NCI-H1694 (cell line): ENCODE data around the gene TALDO1.

Experiments
- DNase-seq: peaks from one replicate; lab custom pipeline; 2025; lab: John Stamatoyannopoulos, UW

TALDO1 gene

GRCh38 chr11:747158-748006, at the start of gene TALDO1:
Gene TALDO1 (plus strand): TSS chr11:747464. CDS start chr11:747482, 18 bp downstream.
- peak; percentile 45 for DNase-seq

DNA sequence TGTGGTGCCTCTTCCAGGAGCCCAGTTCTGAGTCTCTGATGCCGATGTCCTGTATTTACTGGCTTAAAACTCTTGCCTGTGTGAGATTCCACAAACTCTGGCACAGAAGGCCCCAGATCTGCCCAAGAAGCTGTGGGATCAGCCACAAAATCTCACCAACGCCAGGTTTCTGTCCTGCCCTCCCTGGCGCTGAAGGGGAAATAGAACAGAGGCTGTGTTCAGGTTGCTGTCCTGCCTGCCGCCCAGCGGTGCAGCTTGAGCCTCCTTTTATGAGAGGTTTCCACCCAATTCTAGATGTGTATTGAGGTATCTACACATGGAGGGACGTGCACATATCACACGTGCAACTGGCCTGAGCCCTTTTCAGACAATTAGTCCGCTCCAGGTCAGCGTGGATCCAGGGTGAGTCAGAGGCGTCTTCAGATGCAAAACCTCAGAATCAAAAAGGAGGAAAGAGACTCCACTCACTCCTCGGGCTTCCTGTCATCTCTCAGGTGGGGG, 49.4 kb upstream of the TALDO1 start:
- no peak for DNase-seq

DNA sequence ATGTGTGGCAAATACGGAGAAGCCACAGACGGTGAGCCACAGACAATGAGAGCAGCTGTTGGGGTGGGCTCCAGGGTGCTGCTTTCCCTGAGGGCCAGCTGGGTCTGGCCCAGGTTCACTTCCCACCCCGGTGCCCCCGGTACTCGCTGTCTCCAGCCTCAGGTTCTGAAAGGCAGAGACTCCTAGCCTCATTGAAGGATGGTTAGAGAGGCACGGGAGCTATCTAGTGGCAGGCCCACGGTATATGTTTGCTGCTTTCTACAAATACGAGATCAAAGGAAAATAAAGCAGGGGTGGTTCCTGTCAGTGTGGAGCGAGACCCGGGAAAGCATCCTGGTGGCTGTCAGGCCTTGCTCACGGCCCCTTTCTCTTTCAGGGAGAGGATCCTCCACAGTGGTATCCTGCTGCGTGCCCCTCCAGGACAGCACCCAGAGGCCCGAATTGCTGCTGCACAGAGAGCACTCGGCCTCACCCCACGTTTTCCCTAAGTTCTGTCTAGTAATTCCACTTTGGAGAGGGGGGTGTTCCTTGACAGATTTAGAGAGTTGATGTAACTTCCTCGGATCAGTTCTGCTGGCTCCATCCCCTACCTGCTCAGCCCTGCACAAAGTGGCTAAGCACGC, 48.7 kb upstream of the TALDO1 start:
- DNase-seq = no peak

DNA sequence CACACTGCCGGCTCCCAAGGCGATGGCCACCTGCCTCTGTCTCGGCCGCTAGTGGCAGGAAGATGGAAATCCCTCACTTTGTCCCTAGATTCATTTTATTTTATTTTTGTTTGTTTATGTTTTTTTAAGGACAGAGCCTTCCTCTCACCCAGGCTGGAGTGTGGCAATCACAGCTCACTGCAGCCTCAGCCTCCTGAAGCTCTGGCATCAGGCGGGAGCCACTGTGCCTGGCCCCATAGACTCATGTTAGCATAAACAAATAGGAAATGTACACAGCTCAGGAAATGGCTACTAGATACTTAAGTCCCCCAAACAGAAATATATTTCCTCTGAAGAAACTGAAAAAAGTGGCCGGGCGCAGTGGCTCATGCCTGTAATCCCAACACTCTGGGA, 48.2 kb upstream of the TALDO1 start:
- no peak for DNase-seq

- DNase-seq = no peak
Observed at GRCh38 chr11:699753-700152, 47.5 kb upstream of the TALDO1 start.

GRCh38 chr11:701741-702461, 45.4 kb upstream of the TALDO1 start:
- no peak for DNase-seq

- no peak for DNase-seq
Observed at GRCh38 chr11:702462-703461, 44.5 kb upstream of the TALDO1 start.

DNA sequence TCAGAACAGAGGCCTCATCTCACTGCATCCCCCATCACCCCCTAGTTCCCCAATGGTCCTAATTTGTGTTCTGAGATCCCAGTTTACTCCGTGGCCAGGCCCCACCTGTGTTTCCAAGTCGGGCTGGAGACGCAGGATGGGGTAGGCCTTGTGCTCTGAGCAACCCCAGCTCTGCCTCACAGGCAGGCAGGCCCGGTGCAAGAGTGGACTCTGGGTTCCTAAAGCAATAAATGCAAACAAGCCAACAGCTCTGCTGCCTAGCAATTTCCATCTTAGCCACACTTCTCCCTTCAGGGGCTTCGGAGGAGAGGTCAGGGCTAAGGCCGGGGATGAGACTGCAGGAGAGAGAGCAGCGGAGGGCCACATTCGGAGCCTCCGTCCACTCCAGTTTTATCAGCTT, 43.8 kb upstream of the TALDO1 start:
- DNase-seq = no peak

GRCh38 chr11:704228-704674, 43.0 kb upstream of the TALDO1 start:
- DNase-seq = no peak

DNA sequence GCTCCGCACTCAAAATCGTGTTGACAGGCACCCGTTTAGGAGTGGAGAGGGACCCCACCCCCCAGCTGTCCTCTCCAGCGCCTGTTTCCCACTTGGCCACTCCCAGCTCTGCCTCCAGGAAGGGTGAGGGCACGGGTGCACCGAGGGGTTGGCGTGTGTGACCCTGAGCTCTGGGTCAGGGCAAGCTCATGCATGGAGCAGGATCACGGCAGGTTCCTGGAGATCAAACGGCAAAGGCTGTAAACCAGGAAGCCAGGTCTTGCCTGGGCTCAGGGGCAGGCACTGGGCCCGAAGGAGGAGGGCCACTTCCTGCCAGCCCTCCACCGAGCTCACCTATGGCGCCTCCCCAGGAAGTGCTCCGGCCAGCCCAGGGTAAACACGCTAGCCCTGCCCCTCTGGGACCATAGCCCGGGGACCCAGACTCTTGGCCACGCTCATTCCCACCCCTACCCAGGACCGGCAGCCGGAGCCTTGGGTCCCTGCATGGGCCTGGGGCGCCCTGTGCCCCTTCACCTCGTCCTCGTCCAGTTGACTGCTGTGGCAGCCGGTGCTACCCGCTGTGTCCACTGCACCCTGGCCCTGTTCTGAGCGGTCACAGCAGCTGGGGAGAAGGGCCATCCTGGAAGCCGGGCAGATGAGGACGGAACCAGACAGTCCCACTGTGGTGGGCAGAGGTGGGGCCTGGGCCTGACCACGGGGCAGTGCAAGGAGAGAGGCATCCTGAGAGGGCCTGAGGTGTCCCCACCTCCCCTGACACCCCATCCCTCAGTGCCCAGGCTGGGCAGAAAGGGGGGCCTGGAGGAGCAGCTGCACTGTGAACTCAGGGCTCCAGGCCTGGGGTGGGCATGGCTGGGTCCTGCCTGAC, 42.3 kb upstream of the TALDO1 start:
- DNase-seq = no peak

DNA sequence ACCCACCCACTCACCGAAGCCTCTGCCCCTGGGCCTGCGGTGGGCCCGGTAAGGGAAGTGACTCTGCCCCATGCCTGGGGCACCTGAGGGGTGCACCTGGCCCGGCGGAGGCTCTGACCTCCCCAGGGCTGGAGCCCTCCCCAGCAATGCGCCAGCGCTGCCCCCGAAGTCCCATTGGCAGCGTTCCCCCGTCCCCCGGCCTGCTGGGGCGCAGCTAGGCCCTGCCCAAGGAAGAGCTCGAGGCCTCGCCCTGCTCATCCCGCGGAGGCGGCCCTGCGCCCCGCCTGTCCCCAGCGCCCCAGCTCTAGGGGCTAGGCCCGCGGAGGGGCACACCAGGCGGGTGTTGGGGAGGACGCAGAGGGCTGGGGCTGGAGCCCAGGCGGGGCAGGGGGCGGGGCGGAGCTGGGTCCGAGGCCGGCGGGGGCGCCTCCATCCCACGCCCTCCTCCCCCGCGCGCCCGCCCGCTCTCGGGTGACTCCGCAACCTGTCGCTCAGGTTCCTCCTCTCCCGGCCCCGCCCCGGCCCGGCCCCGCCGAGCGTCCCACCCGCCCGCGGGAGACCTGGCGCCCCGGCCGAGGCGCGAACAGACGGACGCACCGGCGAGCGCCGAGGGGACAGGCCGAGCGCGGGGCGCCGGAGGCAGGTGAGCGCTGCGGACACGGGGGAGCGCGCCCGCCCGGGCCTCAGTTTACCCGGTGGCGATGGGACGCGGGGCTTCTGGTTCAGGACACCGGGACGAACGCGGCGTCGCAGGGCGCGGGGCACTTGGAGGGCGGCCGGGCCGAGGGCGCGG, 41.4 kb upstream of the TALDO1 start, which contains the start of gene EPS8L2:
Gene EPS8L2, plus strand, starts transcription at position 586 of the 793 bp plus-strand sequence. CDS start 3,177 bp downstream, outside the sequence.
- DNase-seq = no peak

DNA sequence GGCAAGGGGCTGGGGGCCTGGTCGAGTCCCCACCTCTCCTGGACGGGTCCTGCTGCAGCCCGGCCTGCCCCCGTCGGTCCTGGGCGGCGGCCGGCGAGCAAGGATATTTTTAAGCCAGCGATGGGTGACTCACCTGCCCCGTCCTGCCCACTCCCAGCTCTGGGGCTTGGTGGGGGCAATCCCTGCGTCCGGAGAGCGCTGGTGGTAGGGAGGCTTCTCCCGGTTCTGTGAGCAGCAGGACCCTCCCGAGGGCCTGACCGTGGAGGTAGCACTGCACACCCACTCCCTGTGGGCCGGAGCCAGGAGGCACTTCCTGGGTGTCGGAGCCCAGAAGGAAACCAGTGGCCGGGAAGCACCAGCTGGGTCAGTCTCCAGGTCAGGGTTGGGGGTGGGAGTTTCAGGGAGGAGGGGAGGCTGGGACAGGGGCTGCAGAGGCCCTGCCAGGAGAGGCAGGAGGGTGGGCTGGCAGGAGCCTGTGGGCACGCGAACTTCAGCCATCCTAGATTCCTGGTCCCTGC, 40.8 kb upstream of the TALDO1 start:
- DNase-seq = no peak

GRCh38 chr11:706957-707816, 40.1 kb upstream of the TALDO1 start:
- no peak for DNase-seq

DNA sequence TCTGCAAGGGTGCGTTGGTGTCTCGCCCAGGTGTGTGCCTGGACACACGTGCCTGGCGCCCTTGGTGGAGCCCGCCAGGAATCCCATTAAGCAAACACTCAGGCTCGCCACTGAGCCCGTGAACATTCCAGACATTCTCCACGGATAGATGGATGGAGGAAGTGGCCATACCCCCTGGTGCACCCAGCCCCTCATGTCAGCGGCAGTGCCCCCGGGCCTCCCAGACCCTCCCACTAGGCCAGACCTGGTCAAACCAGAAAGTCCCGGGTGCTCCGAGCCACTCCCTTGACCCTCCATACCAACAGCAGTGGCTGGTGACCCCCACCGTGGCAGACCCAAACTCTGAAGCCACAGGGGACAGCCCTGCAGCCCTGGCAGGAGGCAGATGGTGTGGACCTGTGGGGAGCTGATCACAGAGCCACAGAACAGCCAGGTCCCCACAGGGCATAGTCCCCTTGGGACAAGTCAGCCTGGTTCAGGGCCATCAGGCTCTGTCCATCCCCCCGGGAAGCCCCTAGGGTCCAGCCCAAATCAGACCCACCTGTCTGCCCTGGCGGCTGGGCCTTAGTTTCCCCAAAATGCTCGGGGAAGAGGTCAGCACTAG, 39.3 kb upstream of the TALDO1 start:
- no peak for DNase-seq

GRCh38 chr11:708511-708910, 38.8 kb upstream of the TALDO1 start:
- no peak for DNase-seq

DNA sequence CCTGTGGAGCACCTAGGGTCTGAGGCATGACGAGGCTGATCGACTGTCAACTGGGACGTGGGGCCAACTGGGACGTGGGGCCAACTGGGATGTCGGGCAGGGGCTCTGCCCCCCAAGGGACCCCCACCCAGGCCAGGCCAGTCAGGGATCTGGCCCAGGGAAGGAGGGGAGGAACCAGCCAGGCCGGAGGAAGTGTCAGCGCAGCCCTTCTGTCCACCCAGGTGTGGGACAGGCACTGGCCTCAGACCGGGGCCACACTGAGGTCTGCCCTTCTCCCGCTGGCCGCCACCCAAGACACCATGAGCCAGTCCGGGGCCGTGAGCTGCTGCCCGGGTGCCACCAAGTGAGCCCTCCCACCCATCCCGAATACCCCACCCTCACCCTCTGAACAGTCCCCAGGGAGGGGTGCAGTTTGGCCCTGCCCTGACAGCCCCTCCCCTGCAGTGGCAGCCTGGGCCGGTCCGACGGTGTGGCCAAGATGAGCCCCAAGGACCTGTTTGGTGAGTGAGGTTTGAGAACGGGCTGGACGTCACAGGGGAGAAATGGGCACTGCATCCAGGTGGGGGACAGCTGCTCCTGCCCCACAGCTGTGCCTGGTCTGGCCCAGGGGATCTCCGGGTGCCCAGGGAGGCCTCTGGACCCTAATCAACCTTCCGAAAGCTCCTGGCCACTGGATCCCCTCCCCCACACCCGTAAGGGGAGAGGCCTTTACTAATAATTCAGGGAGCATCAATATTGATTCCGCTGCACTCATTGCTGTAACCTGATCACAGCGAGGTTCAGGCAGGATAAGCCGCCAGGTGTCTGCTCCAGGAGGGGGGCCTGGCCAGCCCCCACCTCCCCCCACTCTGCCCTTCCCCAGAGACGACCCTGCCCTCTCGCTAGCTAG, 37.9 kb upstream of the TALDO1 start:
- DNase-seq = no peak

DNA sequence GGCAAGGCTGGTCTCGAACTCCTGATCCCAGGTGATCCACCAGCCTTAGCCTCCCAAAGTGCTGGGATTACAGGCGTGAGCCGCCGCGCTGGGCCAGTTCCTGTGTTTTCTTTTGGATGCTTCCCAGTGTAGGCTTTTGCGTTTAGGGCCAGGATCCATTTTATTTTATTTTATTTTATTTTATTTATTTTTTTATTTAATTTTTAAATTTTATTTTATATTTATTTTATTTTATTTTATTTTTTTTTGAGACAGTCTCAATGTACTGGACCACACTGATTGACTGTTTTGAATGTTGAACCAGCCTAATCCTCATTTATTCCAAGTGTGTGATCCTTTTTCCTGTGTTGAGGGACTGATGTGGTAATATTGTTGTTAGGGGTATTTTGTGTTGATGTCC, 32.8 kb upstream of the TALDO1 start:
- no peak for DNase-seq
